ENCODE measurements around the gene HSP90B1.

HSP90B1 gene

DNA sequence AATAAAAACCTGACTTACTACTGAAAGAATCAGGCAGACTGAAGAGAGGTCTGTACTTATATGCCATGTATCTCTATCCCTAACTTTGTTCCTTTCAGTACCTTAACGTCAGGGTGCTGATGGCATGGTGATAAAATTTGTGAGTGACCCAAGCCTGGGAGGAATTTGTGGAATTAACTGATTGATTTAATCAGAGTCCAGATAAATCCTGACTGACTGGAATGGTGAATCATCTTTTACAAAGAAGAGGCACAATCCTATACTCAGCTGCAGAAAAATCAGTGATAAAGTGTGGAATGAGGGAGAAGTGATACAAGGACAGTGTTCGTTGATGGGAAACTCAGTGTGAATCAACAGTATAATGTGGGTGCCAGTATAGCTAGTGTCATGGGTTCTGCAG, 39.2 kb downstream of the HSP90B1 start:
- DNase-seq (ENCODE audit: low read depth in 2 of 2), result no peak

DNA sequence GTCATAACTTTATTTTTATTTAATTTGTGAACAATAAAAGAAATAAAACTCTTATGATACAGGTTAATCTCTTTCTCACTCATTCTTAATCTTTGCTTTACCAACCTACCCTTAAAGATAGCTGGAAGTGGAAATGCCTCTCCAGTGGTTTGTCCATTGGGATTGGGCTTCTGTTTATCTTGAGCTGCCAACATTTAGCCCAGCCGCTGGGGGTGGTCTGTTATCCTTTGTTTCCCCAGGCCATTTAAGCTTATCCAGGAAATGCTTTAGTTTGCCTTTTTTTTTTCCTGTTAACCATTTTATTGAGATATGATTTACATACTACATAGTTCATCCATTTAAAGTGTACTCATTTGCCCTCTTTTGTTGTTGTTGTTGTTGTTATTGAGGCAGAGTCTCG, 43.7 kb downstream of the HSP90B1 start:
- DNase-seq (ENCODE audit: low read depth in 2 of 2), result no peak

DNA sequence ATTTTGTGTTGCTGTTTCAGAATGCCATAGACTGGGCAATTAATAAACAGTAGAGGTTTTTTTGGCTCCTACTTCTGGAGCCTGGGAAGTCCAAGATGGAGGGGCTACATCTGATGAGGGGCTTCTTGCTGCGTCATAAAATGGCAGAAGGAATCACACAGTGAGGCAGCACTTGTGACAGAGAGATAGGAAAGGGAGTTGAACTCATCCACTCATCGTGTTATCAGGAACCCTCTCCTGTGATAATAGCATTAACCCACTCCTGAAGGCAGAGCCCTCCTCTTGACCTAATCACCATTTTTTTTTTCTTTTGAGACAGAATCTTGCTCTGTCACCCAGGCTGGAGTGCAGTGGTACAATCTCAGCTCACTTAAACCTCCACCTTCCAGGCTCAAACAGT, 45.2 kb downstream of the HSP90B1 start:
- no peak for DNase-seq (ENCODE audit: low read depth in 2 of 2)

DNA sequence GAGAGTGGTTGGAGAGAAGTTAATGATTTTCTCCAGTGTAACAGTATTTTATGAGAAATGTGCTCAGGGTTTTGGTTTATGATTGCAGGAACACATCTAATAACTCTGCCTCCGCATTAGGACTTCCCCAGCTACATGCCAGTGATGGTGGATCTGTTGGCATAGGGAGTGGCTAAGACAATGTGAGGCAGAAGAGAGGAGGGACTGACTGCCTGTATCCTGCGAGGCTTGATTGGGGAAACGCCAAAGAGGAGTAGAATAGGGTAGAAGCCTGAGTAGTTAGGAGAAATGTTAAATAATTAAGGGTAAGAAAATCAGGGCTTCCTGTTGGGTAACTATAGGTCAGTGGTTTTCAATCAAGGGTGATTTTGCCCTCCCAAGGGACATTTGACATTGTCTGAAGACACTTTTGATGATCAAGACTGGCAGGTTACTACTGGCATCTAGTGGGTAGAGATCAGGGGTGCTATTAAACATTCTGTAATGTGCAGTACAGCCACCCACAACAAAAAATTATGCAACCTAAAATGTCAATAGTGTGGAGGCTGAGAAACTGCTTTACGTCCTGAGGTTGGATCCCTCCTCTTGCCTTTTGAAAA, 48.3 kb downstream of the HSP90B1 start:
- DNase-seq (ENCODE audit: low read depth in 2 of 2), result no peak

DNA sequence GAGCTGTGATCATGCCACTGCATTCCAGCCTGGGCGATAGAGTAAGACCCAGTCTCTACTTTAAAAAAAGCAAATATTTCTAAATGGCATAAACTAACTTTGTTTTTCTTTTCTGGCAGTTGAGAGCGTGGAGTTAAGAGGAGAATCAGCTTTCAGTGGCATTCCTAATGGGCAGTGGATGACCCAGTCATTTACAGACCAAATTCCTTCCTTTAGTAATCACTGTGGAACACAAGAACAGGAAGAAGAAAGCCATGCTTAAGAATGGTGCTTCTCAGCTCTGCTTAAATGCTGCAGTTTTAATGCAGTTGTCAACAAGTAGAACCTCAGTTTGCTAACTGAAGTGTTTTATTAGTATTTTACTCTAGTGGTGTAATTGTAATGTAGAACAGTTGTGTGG, 56.6 kb downstream of the HSP90B1 start:
- DNase-seq (ENCODE audit: low read depth in 2 of 2), result no peak

DNA sequence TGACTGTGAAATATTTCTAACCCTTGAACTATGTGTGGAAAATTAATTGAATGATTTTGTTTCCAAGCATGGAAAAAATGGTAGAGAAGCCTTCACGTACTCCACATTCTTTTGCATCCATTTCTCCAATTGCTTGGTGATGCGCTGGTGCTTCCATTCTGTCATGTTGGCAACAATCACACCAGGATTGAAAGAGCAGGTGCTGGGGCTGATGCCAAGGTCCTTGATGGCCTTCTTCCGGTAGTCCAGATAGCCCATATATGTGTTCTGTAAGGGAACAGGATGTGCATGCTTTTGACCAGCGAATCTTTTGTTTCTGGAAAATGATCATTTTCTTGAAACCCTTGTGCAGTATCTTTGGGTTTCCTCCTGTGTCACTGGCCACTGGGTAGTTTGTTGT, 64.0 kb downstream of the HSP90B1 start:
- DNase-seq (ENCODE audit: low read depth in 2 of 2), result no peak

DNA sequence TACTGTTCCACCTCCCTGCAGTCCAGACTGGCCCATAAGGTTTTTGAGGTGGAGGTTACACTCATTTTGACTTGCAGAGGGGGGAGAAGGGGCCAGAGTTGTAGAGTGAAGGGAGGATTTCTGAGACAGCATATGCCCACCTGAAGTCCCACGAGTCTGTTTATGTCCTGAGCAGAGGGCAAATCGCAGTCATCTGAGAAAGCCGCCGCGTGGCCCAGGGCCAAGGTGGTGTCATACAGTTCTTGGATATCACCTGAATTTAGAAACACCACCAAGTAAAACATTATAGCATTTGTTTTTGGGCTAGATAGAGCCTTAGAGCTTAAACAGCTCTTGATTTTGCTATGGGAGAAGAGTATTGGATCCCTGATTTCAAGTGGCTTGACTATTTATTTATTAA, 66.4 kb downstream of the HSP90B1 start:
- no peak for DNase-seq (ENCODE audit: low read depth in 2 of 2)

DNA sequence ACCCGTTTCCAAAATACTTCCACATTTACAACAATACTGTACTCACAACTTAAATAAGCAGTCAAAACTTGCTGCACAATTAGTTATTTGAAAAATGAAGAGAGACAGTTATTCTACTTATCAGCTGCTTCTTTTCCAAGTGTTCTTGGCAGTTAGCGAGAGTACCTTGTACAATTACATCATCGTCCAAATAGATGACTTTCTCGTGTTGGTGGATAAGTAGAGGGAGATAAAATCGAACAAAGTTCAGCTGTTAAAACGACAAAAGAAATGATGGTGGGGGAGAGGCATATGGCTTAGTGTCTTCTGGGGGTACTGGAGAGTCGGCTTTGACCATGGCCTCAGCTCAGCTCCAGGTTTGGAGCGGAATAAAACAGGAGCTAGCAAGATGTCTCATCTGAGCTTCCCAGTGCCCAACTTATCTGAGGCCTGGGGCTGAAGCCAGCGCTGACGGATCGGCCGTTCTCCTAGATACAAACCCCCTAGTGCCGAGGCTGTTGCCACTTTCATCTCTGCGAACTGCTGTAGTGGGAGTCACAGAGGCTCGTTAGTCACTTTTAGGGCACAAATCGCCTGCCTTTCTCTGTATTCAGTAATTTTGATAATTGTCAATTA, 67.2 kb downstream of the HSP90B1 start:
- DNase-seq (ENCODE audit: low read depth in 2 of 2), result no peak

Data from stimulated activated CD8-positive, alpha-beta memory T cell treated with anti-CD3 and anti-CD28 coated beads, Interleukin-15, amount 100 ng/mL, for 48 hours (primary cell).